D721Med (cell line): ENCODE data around the gene NPR2.

ENCODE experiments used
- DNase-seq: peaks from one replicate; pipeline ENCODE4 v3.0.0; 2011; ENCODE audit warnings: low spot score; ENCODE audit not compliant: insufficient read length
- FAIRE-seq: peaks from 2 replicates; lab custom pipeline; 2011; peaks lifted over from hg19 to GRCh38; lab: Jason Lieb, UNC
- TF ChIP-seq, protein P1 (sequence below): IDR thresholded peaks from 2 replicates; pipeline ENCODE4 v1.5.1; 2012; ENCODE audit warnings: mild to moderate bottlenecking, control low read depth; ENCODE audit not compliant: insufficient read depth; ENCODE audit errors: missing control alignments

Gene NPR2

GRCh38 chr9:35845824-35846771, 54.7 kb downstream of the NPR2 start:
- DNase-seq = no peak
- FAIRE-seq = no peak
- TF ChIP-seq, protein P1, sequence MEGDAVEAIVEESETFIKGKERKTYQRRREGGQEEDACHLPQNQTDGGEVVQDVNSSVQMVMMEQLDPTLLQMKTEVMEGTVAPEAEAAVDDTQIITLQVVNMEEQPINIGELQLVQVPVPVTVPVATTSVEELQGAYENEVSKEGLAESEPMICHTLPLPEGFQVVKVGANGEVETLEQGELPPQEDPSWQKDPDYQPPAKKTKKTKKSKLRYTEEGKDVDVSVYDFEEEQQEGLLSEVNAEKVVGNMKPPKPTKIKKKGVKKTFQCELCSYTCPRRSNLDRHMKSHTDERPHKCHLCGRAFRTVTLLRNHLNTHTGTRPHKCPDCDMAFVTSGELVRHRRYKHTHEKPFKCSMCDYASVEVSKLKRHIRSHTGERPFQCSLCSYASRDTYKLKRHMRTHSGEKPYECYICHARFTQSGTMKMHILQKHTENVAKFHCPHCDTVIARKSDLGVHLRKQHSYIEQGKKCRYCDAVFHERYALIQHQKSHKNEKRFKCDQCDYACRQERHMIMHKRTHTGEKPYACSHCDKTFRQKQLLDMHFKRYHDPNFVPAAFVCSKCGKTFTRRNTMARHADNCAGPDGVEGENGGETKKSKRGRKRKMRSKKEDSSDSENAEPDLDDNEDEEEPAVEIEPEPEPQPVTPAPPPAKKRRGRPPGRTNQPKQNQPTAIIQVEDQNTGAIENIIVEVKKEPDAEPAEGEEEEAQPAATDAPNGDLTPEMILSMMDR = no peak

DNA sequence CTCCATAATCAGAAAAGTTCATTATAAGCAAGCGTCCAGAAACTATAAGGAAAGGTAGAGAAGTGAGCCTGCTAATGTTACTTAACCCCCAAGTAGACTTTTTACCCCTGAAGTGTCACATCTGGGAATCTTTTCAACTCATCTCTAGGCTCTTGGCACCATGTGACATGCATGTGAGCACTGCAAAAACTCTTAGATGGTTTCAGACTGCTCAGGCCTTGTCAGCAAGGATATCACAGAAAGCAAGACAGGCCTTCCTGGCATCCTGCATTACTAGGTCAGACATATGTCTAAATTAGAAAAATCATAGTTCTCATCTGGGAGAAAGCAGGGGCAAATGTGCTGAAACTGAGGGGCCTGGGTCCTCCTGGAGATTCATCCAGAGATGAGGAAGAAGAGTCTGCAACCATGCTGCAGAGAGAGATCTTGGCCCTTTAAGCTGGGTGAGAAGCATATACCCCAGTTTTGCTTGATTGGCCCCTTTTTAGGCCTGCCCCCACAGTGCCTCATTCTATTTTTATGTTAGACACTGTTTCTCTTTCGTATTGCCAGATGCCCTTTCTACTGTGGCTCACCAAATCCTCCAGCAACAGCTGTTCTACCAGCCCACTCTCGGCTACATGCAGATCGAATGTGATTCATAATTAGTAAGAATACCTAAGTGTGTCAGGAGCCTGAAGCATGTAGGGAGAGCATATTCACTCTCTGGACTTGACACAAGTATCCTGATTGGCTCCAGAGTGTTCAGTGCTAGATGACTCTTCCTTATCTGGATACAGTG, 56.6 kb downstream of the NPR2 start:
- FAIRE-seq (no peak), DNase-seq (no peak)
- TF ChIP-seq, protein P1 = no peak

GRCh38 chr9:35852267-35852815, 61.0 kb downstream of the NPR2 start:
- TF ChIP-seq, protein P1 = no peak
- DNase-seq (no peak), FAIRE-seq (no peak)

GRCh38 chr9:35852876-35853865, 61.8 kb downstream of the NPR2 start:
- FAIRE-seq = no peak
- TF ChIP-seq, protein P1 = no peak
- DNase-seq = no peak

DNA sequence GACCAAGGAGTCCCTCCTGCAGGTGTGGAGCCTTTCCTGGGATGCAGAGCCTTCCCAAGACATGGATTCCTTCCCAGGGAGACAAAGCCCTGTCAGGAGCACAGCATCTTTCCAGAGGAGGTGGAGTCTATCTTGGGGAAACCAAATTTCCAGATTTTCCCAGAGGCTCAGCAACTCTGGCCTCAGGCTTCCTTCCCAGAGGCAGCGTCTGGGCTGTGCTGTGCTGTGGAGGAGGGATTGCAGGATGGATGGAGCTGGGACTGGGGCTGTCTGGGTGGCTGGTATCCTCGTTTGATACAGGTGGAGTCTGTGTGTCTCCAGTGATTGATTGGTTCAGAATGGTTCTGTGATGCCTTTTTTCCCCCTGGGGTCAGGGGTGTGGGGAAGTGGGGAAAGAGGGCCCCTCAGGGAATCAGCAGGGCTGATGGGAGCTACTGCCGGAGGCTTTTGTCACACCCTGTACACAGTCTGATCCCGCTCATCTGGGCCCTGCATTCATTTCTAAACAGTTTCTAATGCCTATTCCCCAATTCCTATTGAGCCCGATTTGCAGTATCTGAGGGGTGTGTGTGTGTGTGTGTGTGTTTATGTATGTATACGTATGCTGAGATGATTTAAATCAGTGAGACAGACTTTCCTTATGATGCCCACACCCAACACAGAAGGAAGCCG, 62.8 kb downstream of the NPR2 start:
- FAIRE-seq (no peak), DNase-seq (no peak)
- TF ChIP-seq, protein P1 = no peak

GRCh38 chr9:35856206-35856605, 64.8 kb downstream of the NPR2 start:
- TF ChIP-seq, protein P1 = no peak
- no peak for DNase-seq
- FAIRE-seq = no peak
